Measurements from ENCODE around the gene KLF1. TPM values are rescaled to one million over a fixed set of nuclear protein-coding genes. Genes with fewer than 3 reads are reported as not detected.
A peak's percentile ranks its signal among the peaks of the same experiment; 100 is the strongest.
"Not testable (repeated sequence)": the region's sequence is repeated elsewhere in the genome, so short reads cannot be mapped to it uniquely, and the experiment has no call there.

KLF1 gene
- total RNA-seq, 1 experiment from 2014 or later = not detected

DNA sequence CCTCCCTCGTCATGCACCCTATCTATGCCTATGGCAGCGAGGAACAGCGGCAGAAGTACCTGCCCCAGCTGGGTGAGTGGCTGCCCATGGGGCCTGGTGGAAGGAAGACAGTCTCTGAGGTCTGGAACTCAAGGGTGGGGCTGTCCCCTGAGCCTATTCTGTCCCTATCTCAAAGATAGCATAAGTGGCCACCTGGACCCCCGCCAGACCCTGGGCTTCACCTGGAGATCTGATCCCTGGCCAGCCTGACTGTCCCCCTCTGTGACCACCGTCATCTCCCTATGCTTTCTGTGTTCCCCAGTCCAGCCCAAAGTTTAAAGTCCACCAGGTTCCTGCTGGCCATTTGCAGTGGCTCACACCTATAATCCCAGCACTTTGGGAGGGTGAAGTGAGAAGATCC, 6.6 kb upstream of the KLF1 start:
- no TSS peak for BruUV-seq (replicated peaks)
- Mint-ChIP-seq H3K4me1 (ENCODE audit: low read depth, unreplicated experiment) (peaks cover 15% of the 10 kb centered on the region), H3K27ac (ENCODE audit: unreplicated experiment) (no peak overlapping the region), H3K36me3 (ENCODE audit: insufficient read depth, unreplicated experiment) (peaks cover 29% of the 10 kb centered on the region), H3K9me3 (ENCODE audit: low read depth, unreplicated experiment) (no peaks in the 10 kb centered on the region), H3K27me3 (ENCODE audit: unreplicated experiment) (no peaks in the 10 kb centered on the region), H3K4me3 (ENCODE audit: low read depth, unreplicated experiment) (no peak overlapping the region)
- DNase-seq = no peak
- no peak for TF ChIP-seq CTCF (IDR thresholded peaks at IDR 0.05; ENCODE audit: unreplicated experiment)
- CTCF ChIA-PET = no interaction called here
- intact Hi-C loops (cut with micrococcal nuclease; ENCODE audit: unreplicated experiment) = no loop called here

- Mint-ChIP-seq H3K27me3 (ENCODE audit: unreplicated experiment) (peaks cover 4% of the 10 kb centered on the region), H3K4me3 (ENCODE audit: low read depth, unreplicated experiment) (peak overlapping the region; percentile 90), H3K4me1 (ENCODE audit: low read depth, unreplicated experiment) (peaks cover 15% of the 10 kb centered on the region), H3K36me3 (ENCODE audit: insufficient read depth, unreplicated experiment) (peaks cover 29% of the 10 kb centered on the region), H3K27ac (ENCODE audit: unreplicated experiment) (no peak overlapping the region), H3K9me3 (ENCODE audit: low read depth, unreplicated experiment) (no peaks in the 10 kb centered on the region)
- intact Hi-C loops (cut with micrococcal nuclease; ENCODE audit: unreplicated experiment) = no loop called here
- TF ChIP-seq CTCF (IDR thresholded peaks at IDR 0.05; ENCODE audit: unreplicated experiment) = no peak
- no peak for DNase-seq
- CTCF ChIA-PET = interaction anchor here (0.7 to 1.1 kb wide), 3 partner anchors 10 to 46 kb away, joined by 4 read pairs; partner anchors contain the start of gene DNASE2
- TSS peak; percentile 47 for BruUV-seq (replicated peaks)
Measured at GRCh38 chr19:12891553-12892021, 4.6 kb upstream of the KLF1 start.

DNA sequence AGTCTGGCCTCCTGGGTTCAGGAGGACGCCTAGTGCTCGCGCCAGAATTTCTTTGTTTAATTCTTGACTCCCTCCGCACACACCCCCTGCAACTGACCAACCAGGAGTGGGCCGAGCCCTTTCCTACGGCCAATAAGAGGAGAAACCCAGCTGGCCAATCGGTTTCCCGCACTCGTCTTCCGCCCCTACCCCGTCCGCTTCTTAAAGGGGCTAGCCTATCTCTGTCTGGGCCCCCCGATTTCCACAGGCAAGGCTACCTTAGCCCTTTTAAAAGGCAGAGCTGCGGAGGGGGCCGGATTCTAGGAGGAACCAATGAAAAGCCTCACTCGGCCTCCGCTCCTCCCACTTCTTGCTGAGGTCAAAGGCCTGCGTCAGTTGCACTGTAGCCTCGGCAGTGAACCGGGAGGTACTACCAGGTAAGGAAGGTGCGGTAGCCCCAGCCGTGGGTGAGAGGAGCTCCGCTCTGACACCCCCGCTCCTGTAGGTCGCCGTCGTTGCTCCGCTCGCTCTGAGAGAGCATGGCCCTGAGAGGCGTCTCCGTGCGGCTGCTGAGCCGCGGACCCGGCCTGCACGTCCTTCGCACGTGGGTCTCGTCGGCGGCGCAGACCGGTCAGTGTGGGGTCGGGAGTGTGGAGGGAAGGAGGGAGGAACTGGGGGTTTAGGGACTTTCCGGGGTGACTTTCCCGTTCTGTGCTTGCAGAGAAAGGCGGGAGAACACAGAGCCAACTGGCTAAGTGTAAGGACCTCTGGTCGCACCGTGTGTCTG, 4.0 kb upstream of the KLF1 start, which contains the start of gene GCDH:
GCDH (plus strand) TSS at position 374 of the 766 bp plus-strand sequence; CDS start at position 519, 145 bp downstream.
- BruUV-seq (replicated peaks) = no TSS peak
- peak within 1 kb of the TSS; percentile 90 for H3K4me3 Mint-ChIP-seq (ENCODE audit: low read depth, unreplicated experiment)
- intact Hi-C loops (cut with micrococcal nuclease; ENCODE audit: unreplicated experiment) = no loop called here

DNA sequence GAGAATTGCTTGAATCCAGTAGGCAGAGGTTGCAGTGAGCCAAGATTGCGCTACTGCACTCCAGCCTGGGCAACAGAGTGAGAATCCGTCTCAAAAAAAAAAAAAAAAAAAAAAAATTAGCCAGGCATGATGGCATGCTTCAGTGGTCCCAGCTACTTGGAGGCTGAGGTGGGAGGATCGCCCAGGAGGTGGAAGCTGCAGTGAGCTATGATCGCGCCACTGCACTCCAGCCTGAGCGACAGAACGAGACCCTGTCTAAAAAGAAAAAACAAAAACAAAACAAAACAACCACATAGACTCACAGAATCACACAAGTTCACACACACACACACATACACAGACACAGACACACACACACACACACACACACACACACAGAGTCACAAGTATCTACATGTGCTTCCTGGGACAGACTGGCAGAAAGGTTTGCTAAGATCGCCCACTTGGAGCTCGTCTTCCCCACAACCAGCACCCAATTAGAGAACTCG, 3.3 kb upstream of the KLF1 start:
- peaks cover 15% of the 10 kb centered on the region for H3K27me3 Mint-ChIP-seq (ENCODE audit: unreplicated experiment)
- CTCF ChIA-PET = interaction anchor here (1.1 kb wide), 2 partner anchors 9 to 47 kb away, joined by 4 read pairs; partner anchors contain the start of gene DNASE2
- peaks cover 29% of the 10 kb centered on the region for H3K36me3 Mint-ChIP-seq (ENCODE audit: insufficient read depth, unreplicated experiment)
- intact Hi-C loops (cut with micrococcal nuclease; ENCODE audit: unreplicated experiment); BruUV-seq (replicated peaks); DNase-seq; H3K9me3 Mint-ChIP-seq (ENCODE audit: low read depth, unreplicated experiment): not testable (repeated sequence)
- peak overlapping the region; percentile 71 for H3K27ac Mint-ChIP-seq (ENCODE audit: unreplicated experiment)
- peak overlapping the region; percentile 90 for H3K4me3 Mint-ChIP-seq (ENCODE audit: low read depth, unreplicated experiment)
- H3K4me1 Mint-ChIP-seq (ENCODE audit: low read depth, unreplicated experiment) = peaks cover 17% of the 10 kb centered on the region

More for the DNA sequence above, 4.0 kb upstream of the KLF1 start, which contains the start of gene GCDH:
- peak within 1 kb of the TSS; percentile 71 for H3K27ac Mint-ChIP-seq (ENCODE audit: unreplicated experiment)
- DNase-seq = peak; percentile 89
- CTCF ChIA-PET = interaction anchor here (0.7 to 1.1 kb wide), 3 partner anchors 9 to 47 kb away, joined by 4 read pairs; partner anchors contain the start of gene DNASE2
- peaks cover 10% of the 10 kb centered on the region for H3K27me3 Mint-ChIP-seq (ENCODE audit: unreplicated experiment)
- peaks cover 15% of the 10 kb centered on the region for H3K4me1 Mint-ChIP-seq (ENCODE audit: low read depth, unreplicated experiment)
- peaks cover 29% of the 10 kb centered on the region for H3K36me3 Mint-ChIP-seq (ENCODE audit: insufficient read depth, unreplicated experiment)
- H3K9me3 Mint-ChIP-seq (ENCODE audit: low read depth, unreplicated experiment) = no peaks in the 10 kb centered on the region
- no peak for TF ChIP-seq CTCF (IDR thresholded peaks at IDR 0.05; ENCODE audit: unreplicated experiment)
